ENCODE data around the gene ZNF469. TPM values are rescaled to one million over a fixed set of nuclear protein-coding genes. Genes with fewer than 3 reads are reported as not detected.

The ZNF469 gene
- total RNA-seq, 1 experiment from 2014 or later = 2.9 TPM

DNA sequence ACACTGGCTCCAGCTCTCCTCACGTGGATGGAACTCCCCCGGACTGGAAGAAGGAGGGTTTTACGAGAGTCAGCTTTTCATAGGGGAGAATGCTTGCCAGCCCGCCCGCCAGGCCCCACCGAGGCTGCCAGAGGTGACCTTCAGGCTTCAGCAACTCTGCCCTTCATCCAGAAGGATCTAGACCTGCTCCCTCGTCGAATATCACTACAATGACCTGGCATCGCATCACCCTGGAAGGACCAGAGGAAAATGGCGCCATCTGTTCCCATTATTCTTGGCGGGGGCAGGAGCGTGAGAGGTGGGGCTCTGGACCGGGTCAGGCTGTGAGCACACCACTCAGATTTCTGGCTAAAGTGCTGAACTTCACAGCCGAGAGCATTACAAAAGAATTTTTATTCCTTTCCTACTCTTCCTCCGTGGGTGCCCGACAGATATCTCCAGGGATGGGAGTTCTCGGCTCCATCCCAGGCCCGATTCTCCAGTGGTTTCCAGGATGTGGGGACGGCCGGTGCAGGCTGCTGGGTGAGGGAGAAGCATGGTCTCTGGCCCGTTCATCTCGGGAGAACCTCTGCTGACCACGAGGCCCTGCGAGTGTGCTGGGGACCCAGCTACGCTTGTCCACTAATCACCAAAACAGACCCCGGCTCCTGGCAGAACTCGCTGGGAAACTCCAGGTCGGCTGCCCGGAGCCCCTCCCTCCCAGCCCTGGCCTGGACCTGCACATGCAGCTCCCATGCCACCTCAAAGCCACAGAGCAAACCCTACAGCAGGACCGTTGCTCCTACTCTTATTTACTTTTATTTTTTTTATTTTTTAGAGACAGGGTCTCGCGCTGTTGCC lies 36.8 kb upstream of the ZNF469 start:
- no peak for DNase-seq (ENCODE audit: extremely low read depth, low read depth)

DNA sequence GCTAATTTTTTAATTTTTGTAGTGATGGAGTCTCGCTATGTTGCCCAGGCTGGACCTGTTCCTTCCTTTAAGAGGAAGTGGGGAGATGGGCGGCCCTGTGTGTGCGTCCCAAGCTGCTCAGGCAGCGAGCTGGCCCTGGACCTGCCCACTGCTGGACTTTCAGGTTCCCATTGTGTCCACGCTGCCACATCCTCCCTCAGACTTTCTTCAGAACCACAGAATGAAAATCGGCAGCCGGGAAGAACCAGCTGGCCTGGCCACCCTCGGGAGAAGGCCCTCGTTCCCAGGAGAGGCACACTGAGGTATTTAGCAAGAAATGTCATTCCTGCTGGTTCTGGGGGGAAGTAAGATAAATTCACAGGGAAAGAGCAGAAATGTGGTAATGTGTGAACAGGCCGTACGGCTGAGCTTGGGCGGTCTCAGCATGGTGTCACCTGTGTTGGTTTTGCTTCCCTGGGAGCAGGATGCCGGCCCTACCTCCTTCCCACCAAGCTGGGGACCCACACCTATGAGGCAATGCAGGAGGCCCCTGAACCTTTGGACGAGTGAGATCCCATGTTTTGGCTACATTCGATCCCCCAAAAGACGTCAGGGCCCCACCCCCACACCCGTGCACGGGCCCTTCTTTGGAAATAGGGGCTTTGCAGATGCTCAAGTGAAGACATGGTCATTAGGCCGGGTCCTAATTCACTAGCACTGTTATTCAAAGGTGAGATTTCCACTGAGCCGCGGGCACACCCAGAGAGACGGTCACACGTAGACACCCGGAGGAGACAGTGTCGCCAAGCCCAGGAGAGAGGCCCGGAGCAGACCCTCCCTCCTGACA lies 35.9 kb upstream of the ZNF469 start:
- DNase-seq (ENCODE audit: extremely low read depth, low read depth) = no peak

DNA sequence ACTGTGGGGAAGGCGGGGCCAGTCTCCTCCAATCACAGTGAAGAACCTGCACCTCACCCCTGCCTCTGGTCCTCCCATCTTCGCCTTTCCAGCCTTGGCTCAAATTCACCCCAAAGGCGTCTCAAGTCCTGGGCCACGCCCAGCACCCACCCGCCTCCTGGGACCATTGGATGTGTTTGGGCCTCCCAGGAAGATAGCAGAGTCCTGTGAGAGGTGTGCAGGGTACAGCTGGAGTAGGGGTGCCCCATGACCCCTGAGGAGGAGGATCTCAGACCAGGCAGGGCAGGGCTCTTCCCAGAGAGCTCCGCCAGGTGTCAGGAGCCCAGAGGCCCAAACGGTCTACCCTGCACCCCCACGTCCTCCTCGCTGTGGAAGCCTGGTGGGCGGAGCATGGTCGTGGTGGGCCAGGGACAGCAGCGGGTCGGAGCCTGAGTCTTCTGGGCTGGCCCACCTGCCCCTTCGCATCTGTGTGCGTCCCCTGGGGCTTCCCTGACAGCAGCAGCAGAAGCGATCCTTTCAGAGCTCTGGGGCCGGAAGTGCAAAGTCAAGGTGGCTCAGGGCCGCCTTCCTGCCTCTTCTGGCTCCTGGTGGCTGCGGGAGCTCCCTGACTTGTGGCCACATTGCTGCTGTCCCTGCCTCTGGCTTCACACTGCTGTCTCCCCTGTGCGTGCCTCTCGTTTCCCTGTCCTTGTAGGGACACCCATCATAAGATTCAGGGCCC lies 34.9 kb upstream of the ZNF469 start:
- DNase-seq (ENCODE audit: extremely low read depth, low read depth) = no peak

DNA sequence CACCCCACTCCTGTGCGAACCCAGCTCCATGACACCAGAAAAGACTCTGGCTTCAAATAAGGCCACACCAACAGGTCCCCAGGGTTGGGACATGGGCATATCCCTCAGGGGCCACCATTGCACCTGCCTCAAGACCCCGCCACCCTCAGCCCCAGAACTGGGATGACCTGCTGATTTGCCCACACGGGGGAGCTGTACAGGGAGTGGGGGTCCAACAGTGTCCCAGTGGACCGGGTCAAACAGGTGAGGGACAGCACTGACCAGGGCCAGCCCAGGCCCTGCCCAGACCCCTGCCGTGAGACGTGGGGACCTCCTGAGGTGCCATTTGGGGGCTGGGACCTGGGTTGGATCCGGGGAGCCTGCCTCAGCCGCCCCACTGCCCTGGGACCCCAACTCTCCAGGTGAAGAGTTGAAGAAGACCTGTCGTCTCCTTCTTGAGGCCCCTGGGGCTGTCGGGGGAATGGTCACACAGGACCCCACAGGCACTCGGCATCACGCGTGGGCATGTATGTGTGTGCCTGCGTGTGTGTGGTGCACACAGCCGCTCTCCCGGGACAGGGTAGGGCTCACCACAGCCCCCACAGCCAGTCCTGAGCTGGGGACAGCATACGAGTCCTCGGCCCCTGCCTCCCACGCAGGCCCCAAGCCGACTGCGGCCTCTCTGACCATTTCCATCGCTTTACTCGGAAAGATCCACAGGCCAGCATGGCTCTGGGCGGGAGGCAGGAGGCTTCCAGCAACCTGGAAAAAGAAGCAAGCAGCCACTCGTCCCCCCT lies 34.2 kb upstream of the ZNF469 start:
- no peak for DNase-seq (ENCODE audit: extremely low read depth, low read depth)

DNA sequence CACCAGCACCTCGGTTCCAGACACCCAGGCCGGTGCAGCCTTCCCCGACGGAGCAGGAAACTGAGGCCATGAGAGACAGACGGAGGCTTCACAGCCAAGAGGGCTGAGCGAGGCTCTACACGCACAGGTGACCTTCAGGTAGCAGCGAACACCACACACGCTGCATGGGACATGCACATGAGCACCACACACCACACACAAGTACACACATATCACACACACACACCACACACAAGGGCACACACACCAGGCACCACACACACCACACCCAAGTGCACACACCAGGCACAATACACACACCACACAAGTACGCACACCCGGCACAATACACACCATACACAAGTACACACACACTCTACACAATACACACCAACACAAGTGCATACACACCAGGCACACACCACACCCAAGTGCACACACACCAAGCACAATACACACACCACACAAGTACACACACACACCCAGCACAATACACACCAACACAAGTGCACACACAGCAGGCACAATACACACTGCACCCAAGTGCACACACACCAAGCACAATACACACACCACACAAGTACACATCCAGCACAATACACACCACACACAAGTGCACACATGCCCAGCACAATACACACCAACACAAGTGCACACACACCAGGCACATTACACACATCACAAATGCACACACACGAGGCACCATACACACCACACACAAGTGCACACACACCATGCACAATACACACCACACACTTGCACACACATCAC lies 33.4 kb upstream of the ZNF469 start:
- no peak for DNase-seq (ENCODE audit: extremely low read depth, low read depth)

DNA sequence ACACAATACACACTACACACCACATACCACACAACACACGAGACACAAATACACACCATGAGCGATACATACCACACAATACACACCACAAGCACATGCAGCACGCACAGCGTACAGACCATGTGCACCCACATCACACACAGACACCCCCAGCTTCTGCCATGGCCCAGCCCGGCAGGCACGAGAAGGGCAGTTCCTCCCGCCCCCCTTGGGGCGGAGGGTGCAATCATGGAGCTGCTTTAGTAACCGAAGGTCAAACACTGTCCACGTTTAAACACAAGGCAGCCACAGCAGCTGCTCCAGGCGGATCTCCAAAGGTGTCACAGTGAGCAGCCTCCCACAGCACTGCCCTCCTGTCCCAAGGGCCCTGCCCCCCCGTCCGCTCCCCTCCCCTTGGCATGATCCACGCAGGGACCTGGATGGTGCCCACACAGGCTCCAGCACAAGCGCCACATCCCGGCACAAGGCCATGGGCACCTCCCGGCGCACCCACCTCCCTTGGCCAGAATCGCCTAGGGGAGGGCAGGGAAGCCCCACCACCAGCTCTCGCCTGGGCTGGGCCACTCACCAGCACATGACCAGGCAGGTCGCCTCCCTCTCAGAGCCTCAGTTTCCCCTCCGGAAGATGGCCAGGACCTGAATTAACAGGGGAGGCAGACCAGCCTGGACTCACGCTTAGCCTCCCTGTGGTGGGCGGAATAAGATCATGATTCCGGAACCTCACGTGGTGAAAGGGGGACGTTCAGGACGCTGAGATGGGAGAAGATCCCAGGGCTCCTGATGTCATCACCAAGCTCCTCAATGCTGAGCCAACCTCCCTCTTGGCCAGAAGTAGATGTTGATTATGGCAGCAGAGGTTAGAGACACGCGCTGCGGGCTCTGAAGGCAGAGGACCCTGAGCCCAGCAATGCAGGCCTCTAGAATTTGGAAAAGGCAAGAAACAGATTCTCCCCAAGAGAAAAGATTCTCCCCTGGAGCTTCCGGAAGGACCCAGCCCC lies 32.6 kb upstream of the ZNF469 start:
- DNase-seq (ENCODE audit: extremely low read depth, low read depth) = no peak

DNA sequence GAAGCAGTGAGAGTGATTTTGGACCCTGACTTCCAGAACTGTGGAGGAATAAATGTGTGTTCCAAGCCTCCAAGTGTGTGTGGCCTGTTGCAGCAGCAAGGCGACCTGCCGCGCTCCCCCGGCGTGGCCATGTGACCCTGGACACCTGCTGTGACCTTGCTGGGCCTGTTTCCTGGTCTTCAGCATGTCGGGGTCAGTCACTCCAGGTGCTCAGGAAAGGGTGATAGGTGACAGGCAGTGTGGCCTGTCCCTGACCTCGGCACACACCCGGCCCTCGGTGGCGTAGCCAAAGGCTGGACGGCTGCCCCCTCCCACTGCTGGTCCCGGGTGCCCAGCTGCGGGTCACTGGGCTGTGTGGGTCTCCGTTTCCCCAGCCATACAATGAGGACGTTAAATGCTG lies 31.8 kb upstream of the ZNF469 start:
- no peak for DNase-seq (ENCODE audit: extremely low read depth, low read depth)

DNA sequence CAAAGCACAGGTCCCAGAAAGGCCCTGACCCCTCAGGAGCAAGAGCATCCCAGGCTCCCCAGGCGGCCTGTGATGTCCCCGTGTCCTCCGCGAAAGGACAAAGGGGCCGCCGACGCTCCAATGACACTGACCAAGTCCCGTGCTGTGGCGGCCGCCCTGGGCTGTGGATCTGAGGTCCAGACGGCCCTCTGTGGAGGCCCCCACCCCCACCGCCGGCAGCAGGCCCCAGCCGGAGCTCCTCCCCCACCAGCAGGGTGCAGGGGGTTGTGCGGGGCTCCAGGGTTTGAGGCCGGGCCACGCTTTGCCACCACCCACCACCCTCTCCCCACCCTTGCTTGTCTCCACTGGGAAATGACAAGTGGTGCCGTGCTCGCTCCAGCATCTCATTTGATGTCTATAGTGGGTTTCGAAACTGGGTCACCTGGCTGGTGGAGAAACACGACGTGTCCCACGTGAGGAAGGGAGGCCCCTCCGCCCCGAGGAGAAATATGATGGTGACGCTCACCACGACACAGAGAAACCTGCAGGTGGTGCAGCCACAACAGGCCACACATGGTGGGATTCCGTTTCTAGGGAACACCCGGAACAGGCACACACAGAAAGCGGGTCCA lies 31.2 kb upstream of the ZNF469 start:
- no peak for DNase-seq (ENCODE audit: extremely low read depth, low read depth)

DNA sequence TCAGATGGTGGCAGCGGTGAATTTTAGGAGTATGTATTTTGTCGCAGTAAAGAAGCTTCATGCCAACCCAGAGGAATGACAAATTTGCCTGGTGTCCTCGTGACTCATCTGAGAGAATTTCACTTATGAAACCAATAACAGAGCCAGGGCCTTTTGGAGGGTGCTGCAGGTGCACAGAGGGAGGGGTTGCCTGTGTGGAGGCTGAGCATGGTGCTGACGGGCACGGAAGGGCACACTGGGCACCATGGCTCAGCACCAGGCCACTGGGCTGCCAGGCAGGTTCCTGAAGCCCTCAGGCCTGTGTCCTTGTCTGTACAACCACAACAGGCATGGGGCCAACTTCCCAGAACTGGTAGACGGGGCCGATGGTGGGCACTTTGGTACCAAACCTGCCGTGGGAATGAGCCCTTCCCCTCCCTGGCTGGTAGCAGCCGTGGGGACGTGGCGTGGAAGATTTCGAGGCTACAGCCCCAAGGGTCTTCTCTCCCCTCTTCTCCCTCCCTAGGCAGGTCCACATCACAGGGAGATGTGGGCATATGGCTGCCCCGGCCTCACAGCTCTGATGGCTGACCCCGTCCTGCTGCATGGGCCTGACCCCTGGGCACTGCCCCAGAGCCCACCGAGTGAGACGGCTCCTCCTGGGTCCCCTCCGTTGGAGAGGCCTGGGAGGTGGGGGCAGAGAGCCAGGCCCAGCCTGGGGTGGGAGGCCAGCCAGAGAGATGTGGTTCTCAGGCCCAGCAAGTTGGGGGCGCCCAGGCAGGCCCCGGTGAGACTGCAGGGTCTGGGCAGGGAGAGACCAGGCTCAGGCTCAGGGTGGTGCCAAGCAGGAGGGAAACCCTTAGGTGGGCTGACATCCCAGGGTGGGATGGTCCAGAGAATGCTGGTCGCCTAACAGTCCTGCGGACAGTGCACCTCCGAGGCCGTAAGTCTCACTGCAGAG lies 30.2 kb upstream of the ZNF469 start:
- DNase-seq (ENCODE audit: extremely low read depth, low read depth) = no peak

DNA sequence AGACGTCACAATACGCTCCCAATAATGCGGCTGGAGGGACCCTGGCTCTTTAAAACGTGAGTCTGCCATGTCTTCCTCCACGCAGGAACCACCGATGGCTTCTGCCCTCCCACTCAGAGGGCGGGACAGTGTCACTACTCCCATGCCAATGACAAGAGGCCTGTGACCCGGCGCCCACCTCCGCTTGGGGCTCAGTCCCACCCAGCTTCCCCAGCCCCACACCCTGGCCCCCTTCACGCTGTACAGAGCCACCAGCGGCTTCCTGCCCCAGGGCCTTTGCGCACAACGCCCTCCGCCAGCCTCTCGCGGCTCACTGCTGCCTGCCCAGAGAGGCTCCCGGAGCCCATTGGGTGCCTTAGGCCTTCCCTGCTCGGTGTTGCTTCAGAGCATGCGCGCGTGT lies 29.5 kb upstream of the ZNF469 start:
- DNase-seq (ENCODE audit: extremely low read depth, low read depth) = no peak

DNA sequence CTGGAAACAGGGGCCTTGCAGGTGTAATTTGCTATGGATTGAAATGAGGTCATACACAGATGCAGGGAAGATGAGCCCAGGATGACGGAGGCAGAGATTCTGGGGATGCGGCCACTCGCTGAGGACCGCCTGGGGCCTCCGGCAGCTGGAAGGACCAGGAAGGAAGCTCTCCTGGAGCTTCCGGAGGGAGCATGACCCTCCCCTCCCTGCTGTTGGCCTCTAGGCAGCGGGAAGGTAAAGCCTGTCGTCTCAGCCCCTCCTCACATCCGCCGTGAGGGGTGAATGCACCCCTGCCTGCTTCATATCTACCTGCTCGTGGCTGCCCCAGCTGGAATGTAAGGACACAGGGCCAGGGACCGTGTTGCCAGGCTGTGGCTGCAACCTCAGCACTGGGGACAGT lies 29.1 kb upstream of the ZNF469 start:
- DNase-seq (ENCODE audit: extremely low read depth, low read depth) = no peak

DNA sequence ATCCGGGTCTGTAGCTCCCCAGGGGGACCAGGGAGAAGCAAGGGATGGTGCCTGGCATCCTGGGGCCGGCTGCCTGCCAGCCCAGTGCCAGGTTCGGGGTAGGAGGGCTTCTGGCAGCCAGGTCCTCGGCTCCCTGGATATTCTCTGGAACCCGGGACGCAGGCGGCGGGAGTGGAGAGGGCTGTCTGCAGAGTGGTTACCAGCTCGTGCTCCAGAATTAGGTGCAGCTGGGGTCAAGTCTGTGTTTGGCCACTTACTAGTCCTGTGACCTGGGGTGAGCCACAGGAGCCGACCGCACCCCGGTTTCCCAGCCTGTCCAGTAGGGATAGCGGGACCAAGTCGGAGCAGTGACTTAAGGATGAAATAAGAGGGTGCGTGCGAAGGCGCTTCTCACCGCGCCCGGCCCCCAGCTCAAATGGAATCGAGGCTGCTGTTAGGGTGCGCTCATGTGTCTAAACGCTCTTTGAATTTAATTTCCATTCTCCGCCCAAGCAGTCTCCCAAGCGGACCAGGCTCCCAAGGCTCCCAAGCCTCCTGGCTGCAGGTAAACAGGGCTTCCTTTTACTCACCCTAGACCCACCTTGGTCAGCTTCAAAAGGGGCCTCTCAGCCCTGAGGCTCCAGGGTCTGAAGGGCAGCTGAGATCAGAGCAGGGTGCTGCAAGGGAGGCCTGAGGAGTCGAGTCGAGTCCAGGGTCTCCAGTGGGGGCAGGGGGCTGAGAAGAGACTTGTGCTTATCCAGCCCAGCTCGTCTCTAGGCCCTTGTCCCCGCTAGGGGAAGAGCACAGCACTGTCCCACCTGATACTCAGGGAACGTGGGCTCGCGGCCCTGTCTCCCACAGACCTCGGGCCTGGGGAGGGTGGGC lies 28.3 kb upstream of the ZNF469 start:
- DNase-seq (ENCODE audit: extremely low read depth, low read depth) = no peak

DNA sequence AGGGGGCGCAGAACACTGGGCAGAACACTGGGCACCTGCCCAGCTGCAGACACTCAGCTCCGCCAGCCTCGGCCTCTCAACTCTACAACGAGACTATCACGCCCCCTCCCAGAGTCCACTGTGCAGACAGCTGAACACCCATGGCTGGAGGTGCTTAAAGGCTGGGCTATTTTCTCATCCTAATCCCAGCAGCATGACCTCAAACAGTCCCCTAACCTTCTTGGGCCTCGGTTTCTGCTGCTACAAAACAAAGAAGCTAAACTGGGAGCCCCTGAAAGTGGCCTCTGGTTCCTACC lies 27.7 kb upstream of the ZNF469 start:
- DNase-seq (ENCODE audit: extremely low read depth, low read depth) = no peak

DNA sequence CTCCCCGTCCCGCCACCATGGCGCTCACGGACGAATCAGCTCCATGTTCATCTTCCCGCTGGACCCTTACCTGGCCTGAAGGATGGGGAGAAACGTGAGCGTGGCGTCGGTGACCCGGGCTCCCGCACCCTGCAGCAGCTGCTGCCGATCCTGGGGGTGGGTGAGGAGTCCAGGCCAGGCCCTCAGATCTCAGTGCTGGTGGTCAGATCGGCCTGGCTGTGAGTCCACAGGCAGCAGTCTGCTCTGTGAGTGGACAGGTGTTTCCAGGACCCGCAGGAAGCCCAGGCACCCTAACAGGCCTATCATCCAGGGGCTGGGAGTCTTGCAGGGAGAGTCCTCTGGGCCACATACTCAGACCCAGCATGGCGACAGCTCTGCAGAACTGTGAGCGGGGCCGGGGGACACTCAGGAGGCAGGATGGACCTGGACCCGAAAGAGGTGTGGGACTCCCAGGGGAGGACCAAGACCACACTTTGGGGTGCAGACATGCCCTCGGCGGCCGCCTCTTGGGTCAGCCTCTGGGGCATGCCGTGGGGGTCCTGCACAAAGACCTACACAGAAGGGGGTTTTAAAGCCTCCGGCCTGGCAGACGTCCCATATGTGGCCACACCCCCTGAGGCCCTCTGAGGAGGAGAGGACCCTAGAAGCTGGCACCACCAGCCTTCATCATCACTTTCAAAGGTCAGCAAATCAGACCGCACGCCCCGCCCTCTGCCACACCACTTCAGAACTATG lies 27.2 kb upstream of the ZNF469 start:
- DNase-seq (ENCODE audit: extremely low read depth, low read depth) = no peak

DNA sequence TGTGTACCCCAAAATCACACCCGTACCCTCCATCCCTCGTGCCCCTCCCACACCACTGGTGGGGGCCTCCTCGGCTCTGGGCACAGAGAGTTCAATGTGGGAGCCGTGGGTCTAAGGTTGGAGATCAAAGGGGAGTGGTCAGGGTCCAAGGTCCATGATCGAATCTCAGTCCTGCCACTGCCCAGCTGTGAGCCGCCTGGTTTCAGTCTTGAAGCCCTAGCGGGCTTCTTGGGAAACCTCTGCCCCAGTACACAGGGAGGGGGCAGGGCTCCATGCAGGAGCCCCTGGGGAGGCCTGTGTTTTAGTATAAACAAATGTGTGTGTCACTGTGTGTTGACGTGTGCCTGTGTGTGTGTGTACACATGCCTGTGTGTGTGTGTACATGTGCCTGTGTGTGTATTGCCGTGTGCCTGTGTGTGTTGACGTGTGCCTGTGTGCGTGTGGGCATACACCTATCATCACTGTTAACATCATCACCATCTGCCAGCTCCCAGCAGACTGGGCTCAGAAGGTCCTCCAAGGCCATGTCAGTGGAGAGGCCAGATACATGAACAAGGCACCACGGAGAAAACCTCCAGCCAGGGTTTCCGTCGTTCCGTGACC lies 26.5 kb upstream of the ZNF469 start:
- DNase-seq (ENCODE audit: extremely low read depth, low read depth) = no peak
